Measurements from ENCODE around the gene UBL5. TPM values are rescaled to one million over a fixed set of nuclear protein-coding genes. Genes with fewer than 3 reads are reported as not detected.

UBL5 gene
- polyA plus RNA-seq, 1 of the 3 experiments (the other 2 are of a cell fraction), result 2,602 TPM

DNA sequence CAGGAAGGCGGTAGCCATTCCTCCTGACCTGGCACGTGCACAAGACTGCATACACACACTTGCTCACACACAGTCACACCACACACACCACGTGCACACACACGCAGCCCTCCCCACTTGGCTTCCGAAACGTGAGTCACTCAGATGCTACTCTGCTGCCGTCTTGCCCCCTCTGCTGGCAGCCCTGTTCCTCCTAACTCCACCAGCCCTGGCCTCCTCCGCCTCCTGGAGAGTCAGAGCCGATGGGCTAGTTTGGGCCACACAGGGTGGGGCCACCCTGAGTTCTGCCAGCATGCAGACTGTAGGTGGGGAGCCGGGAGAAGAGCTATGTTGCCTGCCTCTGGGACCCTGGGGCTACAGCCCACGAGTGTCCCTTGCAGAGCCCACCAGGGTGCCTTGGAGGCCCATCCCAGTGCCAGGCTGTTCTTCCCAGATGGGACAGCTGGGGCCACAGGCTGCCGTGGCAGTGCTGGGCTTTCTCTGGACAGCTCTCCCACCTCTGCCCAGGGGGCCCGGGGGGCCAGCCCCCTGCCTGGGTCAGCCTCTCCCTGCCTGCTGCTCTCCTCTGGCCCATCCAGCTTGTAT lies 19.5 kb downstream of the UBL5 start (continued):
- TF ChIP-seq, protein P1, sequence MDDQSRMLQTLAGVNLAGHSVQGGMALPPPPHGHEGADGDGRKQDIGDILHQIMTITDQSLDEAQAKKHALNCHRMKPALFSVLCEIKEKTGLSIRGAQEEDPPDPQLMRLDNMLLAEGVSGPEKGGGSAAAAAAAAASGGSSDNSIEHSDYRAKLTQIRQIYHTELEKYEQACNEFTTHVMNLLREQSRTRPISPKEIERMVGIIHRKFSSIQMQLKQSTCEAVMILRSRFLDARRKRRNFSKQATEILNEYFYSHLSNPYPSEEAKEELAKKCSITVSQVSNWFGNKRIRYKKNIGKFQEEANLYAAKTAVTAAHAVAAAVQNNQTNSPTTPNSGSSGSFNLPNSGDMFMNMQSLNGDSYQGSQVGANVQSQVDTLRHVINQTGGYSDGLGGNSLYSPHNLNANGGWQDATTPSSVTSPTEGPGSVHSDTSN (IDR thresholded peaks at IDR 0.05), result no peak
- TF ChIP-seq GATA2 (CRISPR knock-in tag; IDR thresholded peaks at IDR 0.05), result no peak

DNA sequence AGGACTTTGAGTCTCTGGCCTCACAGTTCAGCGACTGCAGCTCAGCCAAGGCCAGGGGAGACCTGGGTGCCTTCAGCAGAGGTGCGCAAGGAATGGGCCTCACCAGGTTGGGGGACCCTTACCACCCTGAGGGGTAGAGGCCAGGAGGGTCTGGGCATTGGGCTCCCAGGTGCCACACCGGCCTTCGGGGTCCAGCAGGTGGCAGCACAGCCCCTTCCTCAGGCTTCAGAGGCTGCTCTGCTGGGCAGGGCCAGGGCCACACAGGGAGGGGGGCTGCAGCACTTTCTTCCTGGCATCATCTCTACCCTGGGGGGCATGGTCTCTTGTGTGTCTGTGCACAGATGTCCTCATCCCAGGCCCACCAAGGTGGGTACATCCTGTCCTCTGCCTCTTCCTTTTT lies 20.3 kb downstream of the UBL5 start:
- Histone ChIP-seq H3K9me3 (no peaks in the 10 kb centered on the region), H3K4me3 (ENCODE audit: low read depth in 2 of 2, low read length in 1 of 2) (peak overlapping the region in 1 of 2 experiments; percentile 19; a peak in 1 of 4 replicates), H2AFZ (ENCODE audit: low read depth) (no peak overlapping the region), H3K79me2 (ENCODE audit: insufficient read depth) (peaks cover 4% of the 10 kb centered on the region; the same call in 1 of the 2 replicates), H3K9ac (no peak overlapping the region), H3F3A (replicated peaks; ENCODE audit: insufficient read depth) (no peaks in the 10 kb centered on the region), H3K27me3 (ENCODE audit: insufficient read depth) (no peaks in the 10 kb centered on the region), H3K4me1 (ENCODE audit: control insufficient read depth in 1 of 2, insufficient read depth in 2 of 2, low read depth in 1 of 2, low read length in 1 of 2) (no peaks in the 10 kb centered on the region; a peak in 1 of 4 replicates), H3K27ac (ENCODE audit: low read depth in 2 of 2, low read length in 1 of 2) (no peak overlapping the region), H4K20me1 (ENCODE audit: insufficient read depth) (peaks cover 19% of the 10 kb centered on the region), H3K36me3 (replicated peaks in 1 of 2; ENCODE audit: control insufficient read depth in 1 of 2, insufficient read depth in 2 of 2, low read length in 1 of 2) (peaks cover 7 to 34% of the 10 kb centered on the region in 2 experiments), H3K9me2 (no peaks in the 10 kb centered on the region), H3K4me2 (no peak overlapping the region)
- ChIA-PET CTCF (interaction anchor here (0.8 to 1.6 kb wide), 9 partner anchors 9 to 68 kb away, joined by 3 to 7 read pairs (median 4); partner anchors contain the start of gene PIN1), POLR2A (no interaction called here)
- TF ChIP-seq NRF1 (IDR thresholded peaks at IDR 0.05; ENCODE audit: low read depth, low read length) (no peak), MXI1 (IDR thresholded peaks at IDR 0.05; ENCODE audit: low read depth, low read length) (no peak), SIN3A (IDR thresholded peaks at IDR 0.05; ENCODE audit: borderline replicate concordance, low read depth, low read length) (no peak), RXRA (IDR thresholded peaks at IDR 0.05; ENCODE audit: borderline replicate concordance, low read depth) (no peak), NFIC (IDR thresholded peaks at IDR 0.05; ENCODE audit: borderline replicate concordance) (no peak), RAD21 (IDR thresholded peaks at IDR 0.05; ENCODE audit: low read length) (peak; percentile 58), RFX5 (IDR thresholded peaks at IDR 0.05; ENCODE audit: low read length) (no peak), MEF2A (IDR thresholded peaks at IDR 0.05; ENCODE audit: borderline replicate concordance, low read depth) (no peak), TAF1 (IDR thresholded peaks at IDR 0.05; ENCODE audit: borderline replicate concordance, low read depth, low read length) (no peak), POLR2AphosphoS5 (IDR thresholded peaks at IDR 0.05; ENCODE audit: low read depth, low read length) (no peak), SMC3 (IDR thresholded peaks at IDR 0.05; ENCODE audit: low read depth, low read length) (peak; percentile 36; the same call in 1 of the 2 replicates), GATA2 (CRISPR knock-in tag; IDR thresholded peaks at IDR 0.05) (no peak)
- TF ChIP-seq, protein P2, sequence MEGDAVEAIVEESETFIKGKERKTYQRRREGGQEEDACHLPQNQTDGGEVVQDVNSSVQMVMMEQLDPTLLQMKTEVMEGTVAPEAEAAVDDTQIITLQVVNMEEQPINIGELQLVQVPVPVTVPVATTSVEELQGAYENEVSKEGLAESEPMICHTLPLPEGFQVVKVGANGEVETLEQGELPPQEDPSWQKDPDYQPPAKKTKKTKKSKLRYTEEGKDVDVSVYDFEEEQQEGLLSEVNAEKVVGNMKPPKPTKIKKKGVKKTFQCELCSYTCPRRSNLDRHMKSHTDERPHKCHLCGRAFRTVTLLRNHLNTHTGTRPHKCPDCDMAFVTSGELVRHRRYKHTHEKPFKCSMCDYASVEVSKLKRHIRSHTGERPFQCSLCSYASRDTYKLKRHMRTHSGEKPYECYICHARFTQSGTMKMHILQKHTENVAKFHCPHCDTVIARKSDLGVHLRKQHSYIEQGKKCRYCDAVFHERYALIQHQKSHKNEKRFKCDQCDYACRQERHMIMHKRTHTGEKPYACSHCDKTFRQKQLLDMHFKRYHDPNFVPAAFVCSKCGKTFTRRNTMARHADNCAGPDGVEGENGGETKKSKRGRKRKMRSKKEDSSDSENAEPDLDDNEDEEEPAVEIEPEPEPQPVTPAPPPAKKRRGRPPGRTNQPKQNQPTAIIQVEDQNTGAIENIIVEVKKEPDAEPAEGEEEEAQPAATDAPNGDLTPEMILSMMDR (IDR thresholded peaks at IDR 0.05), result peak; percentile 52
- TF ChIP-seq, protein P3, sequence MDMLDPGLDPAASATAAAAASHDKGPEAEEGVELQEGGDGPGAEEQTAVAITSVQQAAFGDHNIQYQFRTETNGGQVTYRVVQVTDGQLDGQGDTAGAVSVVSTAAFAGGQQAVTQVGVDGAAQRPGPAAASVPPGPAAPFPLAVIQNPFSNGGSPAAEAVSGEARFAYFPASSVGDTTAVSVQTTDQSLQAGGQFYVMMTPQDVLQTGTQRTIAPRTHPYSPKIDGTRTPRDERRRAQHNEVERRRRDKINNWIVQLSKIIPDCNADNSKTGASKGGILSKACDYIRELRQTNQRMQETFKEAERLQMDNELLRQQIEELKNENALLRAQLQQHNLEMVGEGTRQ (IDR thresholded peaks at IDR 0.05; ENCODE audit: borderline replicate concordance, low read depth, low read length), result no peak
- 67% methylated on average over 2 of the region's 4 CpGs for WGBS (ENCODE audit: low lambda C conversion rate)
- peak; percentile 81 for DNase-seq
